Heart right ventricle (tissue), 16 donors: ENCODE data around the gene ZCCHC17. TPM values are rescaled to one million over a fixed set of nuclear protein-coding genes. Genes with fewer than 3 reads are reported as not detected.

Experiments used
- ATAC-seq, 8 donors: fragments of 200-7000 bp; cut with Tn5 transposase; one replicate each; pipeline ENCODE4 v1.9.1; 2020; ENCODE audit warnings: mild to moderate bottlenecking in 8 of 8, moderate library complexity in 8 of 8, moderate number of reproducible peaks in 1 of 8
- DNase-seq, 2 donors: peaks; one replicate each; pipeline ENCODE4 v3.0.0-alpha.2; 2020
- H3K27ac ChIP-seq, 10 donors: fragments of 200-600 bp; sonication (generic) in 2 of 10; one replicate each; pipeline versions ENCODE4 v1.5.0 to v1.8.0; 2020 to 2022; ENCODE audit warnings: mild to moderate bottlenecking in 3 of 10
- H3K27me3 ChIP-seq, 7 donors: fragments of 200-600 bp; one replicate each; pipeline ENCODE4 v1.8.0; 2021 to 2022; ENCODE audit warnings: mild to moderate bottlenecking in 2 of 7
- H3K36me3 ChIP-seq, 9 donors: fragments of 200-600 bp; sonication (generic) in 1 of 9; one replicate each; pipeline versions ENCODE4 v1.5.0 to v1.8.0; 2020 to 2022; ENCODE audit warnings: mild to moderate bottlenecking in 2 of 9
- H3K4me1 ChIP-seq, 9 donors: fragments of 200-600 bp; sonication (generic) in 1 of 9; one replicate each; pipeline versions ENCODE4 v1.5.0 to v1.8.0; 2020 to 2022; ENCODE audit warnings: mild to moderate bottlenecking in 4 of 9
- H3K4me3 ChIP-seq, 10 donors: fragments of 200-600 bp; sonication (generic) in 2 of 10; one replicate each; pipeline versions ENCODE4 v1.5.0 to v1.8.0; 2020 to 2022; ENCODE audit warnings: mild to moderate bottlenecking in 7 of 10, moderate library complexity in 2 of 10
- H3K9me3 ChIP-seq, 11 donors: fragments of 200-600 bp in 10 of 11; sonication (generic) in 2 of 11; one replicate each; pipeline versions ENCODE4 v1.5.0 to v1.8.0; 2013 to 2022; ENCODE audit warnings: mild to moderate bottlenecking in 2 of 11, control low read depth in 1 of 11, moderate library complexity in 1 of 11
- WGBS, 2 donors: extraction: QIAGEN DNeasy Blood & Tissue Kit; methylation state at CpG; one replicate each; pipeline ENCODE4 v1.1.7; 2013; ENCODE audit warnings: inconsistent platforms in 1 of 2; 5-methylcytosine and 5-hydroxymethylcytosine counted together
- intact Hi-C, 10 donors: fragments of 100-400 bp; cut with DNase I; formaldehyde crosslinking; loops; one replicate each; pipeline versions ENCODE4 v1.11.1 to v1.14.2; 2022
- polyA plus RNA-seq, 2 donors: library from polyadenylated mRNA; stranded (reverse); fragments of 200-250 nt; gene quantifications; one replicate each; pipeline ENCODE4 v1.2.3, GENCODE V29; 2013
- total RNA-seq, 10 donors: library from RNA; stranded (reverse); fragmentation: NEBNext Ultra II Directional in 3 of 10; extraction: Animal tissue kit (Norgen Biotek cat#: 25700) in 3 of 10; gene quantifications; one replicate each; pipeline versions ENCODE4 v1.2.1 to v1.2.4, GENCODE V29; 2021 to 2023
- TF ChIP-seq, protein P1 (sequence below), 9 donors: fragments of 200-600 bp; sonication (generic) in 2 of 9; IDR thresholded peaks; one replicate each; pipeline versions ENCODE4 v1.5.0 to v1.8.0; 2021 to 2022; ENCODE audit warnings: antibody characterized with exemption in 9 of 9, mild to moderate bottlenecking in 5 of 9, moderate library complexity in 1 of 9
- donor health status: Arrhythmogenic right ventricular cardiomyopathy.
- donor health status: ischemic (EF 13 %, LVEDD 7.1; RV severe dilation, severe dysfunction).
- donor health status: healthy with polysubstance abuse.
- donor health status: DM: no; HTN: yes; CAD: no.
- donor health status: DM: no; HTN: no; CAD: no.
- donor health status: ischemic (EF 25% LVEDD 6.9; RV normal size, moderate dysfunction).
- donor health status: ischemic (EF 25% LVEDD 5.7; RV mildly dilated, moderate dysfunction).
- donor health status: healthy.
- donor health status: DM: yes; HTN: yes; CAD: no.
- donor health status: Ischemic cardiomyopathy.
- donor health status: ischemic (EF 35%, LVEDD 5.7; RV mildly dilated, moderate dysfunction).
- donor health status: nonischemic (EF 11% LVEDD 7.7; RV severe dilation, severe dysfunction).
- donor health status: DM: yes; HTN: yes; CAD: no.
- donor health status: PGD.
- donor health status: ischemic (EF 29% LVEDD 5.4; RV normal size, mild dysfunction).
- donor health status: nonischemic (EF 23%, LVEDD 6.1; RV moderate dilation, normal function).

ZCCHC17 gene
- total and polyA plus RNA-seq, 12 donors: 10.0 to 26.6 (median 14.2) TPM

GRCh38 chr1:31289021-31289420 lies 7.8 kb upstream of the ZCCHC17 start:
- 60 to 66% methylated on average over 4 of the region's 4 CpGs for WGBS, 2 donors
- no peaks in the 10 kb centered on the region for H3K27me3 ChIP-seq
- ATAC-seq (no peak), DNase-seq (no peak)
- TF ChIP-seq, protein P1, sequence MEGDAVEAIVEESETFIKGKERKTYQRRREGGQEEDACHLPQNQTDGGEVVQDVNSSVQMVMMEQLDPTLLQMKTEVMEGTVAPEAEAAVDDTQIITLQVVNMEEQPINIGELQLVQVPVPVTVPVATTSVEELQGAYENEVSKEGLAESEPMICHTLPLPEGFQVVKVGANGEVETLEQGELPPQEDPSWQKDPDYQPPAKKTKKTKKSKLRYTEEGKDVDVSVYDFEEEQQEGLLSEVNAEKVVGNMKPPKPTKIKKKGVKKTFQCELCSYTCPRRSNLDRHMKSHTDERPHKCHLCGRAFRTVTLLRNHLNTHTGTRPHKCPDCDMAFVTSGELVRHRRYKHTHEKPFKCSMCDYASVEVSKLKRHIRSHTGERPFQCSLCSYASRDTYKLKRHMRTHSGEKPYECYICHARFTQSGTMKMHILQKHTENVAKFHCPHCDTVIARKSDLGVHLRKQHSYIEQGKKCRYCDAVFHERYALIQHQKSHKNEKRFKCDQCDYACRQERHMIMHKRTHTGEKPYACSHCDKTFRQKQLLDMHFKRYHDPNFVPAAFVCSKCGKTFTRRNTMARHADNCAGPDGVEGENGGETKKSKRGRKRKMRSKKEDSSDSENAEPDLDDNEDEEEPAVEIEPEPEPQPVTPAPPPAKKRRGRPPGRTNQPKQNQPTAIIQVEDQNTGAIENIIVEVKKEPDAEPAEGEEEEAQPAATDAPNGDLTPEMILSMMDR (IDR thresholded peaks at IDR 0.05): no peak
- H3K4me1 ChIP-seq: no peaks in the 10 kb centered on the region
- intact Hi-C loops: no loop called here
- H3K4me3 ChIP-seq: no peak overlapping the region
- no peaks in the 10 kb centered on the region for H3K9me3 ChIP-seq
- peaks cover 0 to 100% (median 64%) of the 10 kb centered on the region in 9 donors for H3K36me3 ChIP-seq
- H3K27ac ChIP-seq: no peak overlapping the region

GRCh38 chr1:31295874-31296485 lies 852 bp upstream of the ZCCHC17 start:
- Histone ChIP-seq H3K36me3 (peaks cover 0 to 41% (median 22%) of the 10 kb centered on the region in 9 donors), H3K4me3 (peak overlapping the region; percentile 57 to 99 (median 76)), H3K27ac (peak overlapping the region in 9 of 10 donors; percentile 83 to 93 (median 89)), H3K9me3 (no peaks in the 10 kb centered on the region), H3K4me1 (peaks cover 0 to 44% (median 32%) of the 10 kb centered on the region in 9 donors), H3K27me3 (no peaks in the 10 kb centered on the region)
- DNase-seq (no peak), ATAC-seq (peak in 1 of 8 donors; percentile 3)
- intact Hi-C loops: no loop called here
- WGBS, 2 donors: 15 to 21% methylated on average over 17 of the region's 17 CpGs
- TF ChIP-seq, protein P1 (IDR thresholded peaks at IDR 0.05): no peak

- 2 to 3% methylated on average over 23 of the region's 23 CpGs for WGBS, 2 donors
- ATAC-seq: peak in 3 of 8 donors; percentile 2 to 6 (median 4)
- Histone ChIP-seq H3K36me3 (peaks cover 0 to 26% (median 9%) of the 10 kb centered on the region in 9 donors), H3K27me3 (no peaks in the 10 kb centered on the region), H3K27ac (peak overlapping the region; percentile 68 to 93 (median 88)), H3K4me3 (peak overlapping the region; percentile 57 to 99 (median 76)), H3K4me1 (peaks cover 0 to 44% (median 32%) of the 10 kb centered on the region in 9 donors), H3K9me3 (no peaks in the 10 kb centered on the region)
- intact Hi-C loops: no loop called here
- TF ChIP-seq, protein P1 (IDR thresholded peaks at IDR 0.05): no peak
- DNase-seq: no peak
Observed at GRCh38 chr1:31297277-31298247, 730 bp downstream of the ZCCHC17 start.

GRCh38 chr1:31299365-31299764 lies 2.5 kb downstream of the ZCCHC17 start:
- peaks cover 0 to 8% (median 0%) of the 10 kb centered on the region in 9 donors for H3K36me3 ChIP-seq
- no peaks in the 10 kb centered on the region for H3K27me3 ChIP-seq
- 89 to 100% methylated on average over 1 of the region's 1 CpG for WGBS, 2 donors
- TF ChIP-seq, protein P1 (IDR thresholded peaks at IDR 0.05): no peak
- no peak overlapping the region for H3K27ac ChIP-seq
- no peak for ATAC-seq
- peaks cover 0 to 44% (median 32%) of the 10 kb centered on the region in 9 donors for H3K4me1 ChIP-seq
- intact Hi-C loops: no loop called here
- DNase-seq: no peak
- H3K9me3 ChIP-seq: no peaks in the 10 kb centered on the region
- H3K4me3 ChIP-seq: no peak overlapping the region
